HG03342 (cell line): ENCODE measurements around the gene CUX1.

Source experiments
- ATAC-seq: cut with Tn5 transposase; IDR thresholded peaks from one replicate; pipeline ENCODE4 v1.9.1; 2021; ENCODE audit warnings: mild to moderate bottlenecking, moderate library complexity; ENCODE audit not compliant: unreplicated experiment

Gene CUX1

GRCh38 chr7:102063690-102064180, 246.3 kb downstream of the CUX1 start:
- ATAC-seq: no peak

GRCh38 chr7:102064361-102065025, 247.1 kb downstream of the CUX1 start:
- ATAC-seq: no peak

- ATAC-seq: no peak
Observed at GRCh38 chr7:102065226-102065625, 247.8 kb downstream of the CUX1 start.

- no peak for ATAC-seq
Observed at GRCh38 chr7:102066476-102066875, 249.1 kb downstream of the CUX1 start.

GRCh38 chr7:102068846-102069245, 251.4 kb downstream of the CUX1 start:
- no peak for ATAC-seq

GRCh38 chr7:102069931-102070629, 252.7 kb downstream of the CUX1 start:
- no peak for ATAC-seq

GRCh38 chr7:102072003-102072402, 254.6 kb downstream of the CUX1 start:
- ATAC-seq: no peak

GRCh38 chr7:102072636-102073209, 255.3 kb downstream of the CUX1 start:
- ATAC-seq: no peak

- ATAC-seq: no peak
Observed at GRCh38 chr7:102073931-102074880, 256.8 kb downstream of the CUX1 start.

- no peak for ATAC-seq
Observed at GRCh38 chr7:102075126-102075525, 257.7 kb downstream of the CUX1 start.

- no peak for ATAC-seq
Observed at GRCh38 chr7:102075553-102076135, 258.2 kb downstream of the CUX1 start.

GRCh38 chr7:102077081-102077480, 259.7 kb downstream of the CUX1 start:
- no peak for ATAC-seq

- no peak for ATAC-seq
Observed at GRCh38 chr7:102079140-102080018, 262.0 kb downstream of the CUX1 start.

GRCh38 chr7:102080019-102080433, 262.6 kb downstream of the CUX1 start:
- ATAC-seq: no peak

- no peak for ATAC-seq
Observed at GRCh38 chr7:102080434-102081243, 263.2 kb downstream of the CUX1 start.

GRCh38 chr7:102081244-102081627, 263.8 kb downstream of the CUX1 start:
- ATAC-seq: no peak

- no peak for ATAC-seq
Observed at GRCh38 chr7:102082693-102083368, 265.4 kb downstream of the CUX1 start.

- ATAC-seq: no peak
Observed at GRCh38 chr7:102085218-102085772, 267.9 kb downstream of the CUX1 start.
